ENCODE measurements around the gene SPARC.
"Not testable (repeated sequence)": the region's sequence is repeated elsewhere in the genome, so short reads cannot be mapped to it uniquely, and the experiment has no call there.

SPARC gene

DNA sequence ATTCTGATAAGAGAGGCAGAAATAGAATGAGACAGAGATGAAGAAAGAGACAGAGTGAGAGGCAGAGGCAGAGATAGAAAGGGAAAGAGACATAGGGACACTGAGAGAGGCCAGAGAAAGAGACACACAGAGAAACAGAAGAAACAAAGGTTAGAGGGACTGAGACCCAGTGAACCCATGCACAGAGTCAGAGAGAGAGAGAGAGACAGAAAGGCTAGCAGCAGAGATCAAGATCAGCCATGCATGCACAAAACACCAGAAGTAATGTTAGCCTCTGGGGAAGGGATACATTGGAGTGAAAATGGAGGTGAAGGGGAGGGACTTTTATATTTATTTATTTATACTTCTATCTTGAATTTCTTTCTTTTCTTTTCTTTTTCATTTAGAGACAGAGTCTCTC, 14.1 kb upstream of the SPARC start:
- DNase-seq (ENCODE audit: low read depth), result no peak

DNA sequence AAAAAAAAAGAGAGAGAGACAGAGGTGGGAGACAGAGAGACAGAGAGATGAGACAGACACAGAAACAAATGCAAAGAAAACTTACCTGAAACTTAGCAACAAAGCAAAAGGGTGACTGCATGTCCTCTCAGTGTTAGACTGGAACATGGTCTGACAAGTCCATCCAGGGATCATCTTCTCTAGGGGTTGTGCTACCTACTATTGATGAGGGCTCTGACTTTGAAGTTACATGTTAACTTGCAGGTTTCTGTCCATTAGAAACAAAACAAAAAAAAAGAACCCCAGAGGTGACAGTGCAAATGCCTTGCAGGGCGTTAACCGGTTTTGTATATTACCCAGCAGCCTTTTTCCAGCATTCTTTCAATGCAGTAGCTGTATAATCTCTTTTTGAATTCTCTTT, 13.6 kb upstream of the SPARC start:
- DNase-seq (ENCODE audit: low read depth), result no peak

DNA sequence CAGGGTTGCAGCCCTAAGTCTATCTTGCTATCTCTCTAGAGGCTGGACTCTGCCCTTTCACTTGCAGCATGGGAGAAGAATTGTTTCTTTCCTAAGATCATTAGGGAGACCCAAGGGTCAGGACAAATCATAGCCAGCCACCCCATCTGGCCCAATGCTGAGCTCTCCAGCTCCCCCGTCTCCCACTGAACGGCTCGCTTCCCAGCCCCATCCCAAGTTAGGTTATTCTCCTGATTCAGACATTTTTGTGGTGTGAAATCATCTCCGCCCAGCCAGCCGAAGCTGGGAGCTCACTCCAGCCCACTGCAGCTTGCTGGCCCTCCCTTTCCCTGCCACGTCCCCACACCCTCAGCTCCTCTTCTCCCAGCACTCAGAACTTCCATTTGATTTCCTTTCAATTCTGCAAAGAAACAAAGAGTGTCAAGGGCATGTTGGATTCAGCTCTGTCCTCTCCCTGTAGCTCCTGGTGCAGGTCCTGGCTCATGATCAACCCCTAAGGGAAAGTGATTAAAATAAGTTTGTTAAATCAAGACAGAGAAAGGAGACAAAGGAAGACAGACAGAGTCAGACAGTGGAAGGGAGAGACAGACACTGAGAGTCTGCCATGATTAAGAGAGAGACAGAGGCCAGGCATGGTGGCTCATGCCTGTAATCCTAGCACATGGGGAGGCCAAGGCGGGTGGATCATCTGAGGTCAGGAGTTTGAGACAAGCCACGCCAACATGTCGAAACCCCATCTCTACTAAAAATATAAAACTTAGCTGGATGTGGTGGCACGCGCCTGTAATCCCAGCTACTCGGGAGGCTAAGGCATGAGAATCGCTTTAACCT, 12.6 kb upstream of the SPARC start:
- DNase-seq (ENCODE audit: low read depth), result no peak

DNA sequence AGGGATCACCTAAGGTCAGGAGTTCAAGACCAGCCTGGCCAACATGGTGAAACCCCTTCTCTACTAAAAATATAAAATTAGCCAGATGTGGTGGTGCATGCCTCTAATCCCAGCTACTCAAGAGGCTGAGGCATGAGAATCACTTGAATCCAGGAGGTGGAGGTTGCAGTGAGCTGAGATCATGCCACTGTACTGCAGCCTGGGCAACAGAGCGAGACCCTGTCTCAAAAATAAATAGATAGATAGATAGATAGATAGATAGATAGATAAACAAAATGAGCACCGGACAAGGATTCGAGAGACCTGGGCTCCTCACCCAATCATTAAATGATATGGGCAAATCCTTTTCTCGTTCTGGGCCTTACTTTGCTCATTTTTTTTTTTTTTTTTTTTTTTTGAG, 11.4 kb upstream of the SPARC start:
- not testable (repeated sequence) for DNase-seq (ENCODE audit: low read depth)

DNA sequence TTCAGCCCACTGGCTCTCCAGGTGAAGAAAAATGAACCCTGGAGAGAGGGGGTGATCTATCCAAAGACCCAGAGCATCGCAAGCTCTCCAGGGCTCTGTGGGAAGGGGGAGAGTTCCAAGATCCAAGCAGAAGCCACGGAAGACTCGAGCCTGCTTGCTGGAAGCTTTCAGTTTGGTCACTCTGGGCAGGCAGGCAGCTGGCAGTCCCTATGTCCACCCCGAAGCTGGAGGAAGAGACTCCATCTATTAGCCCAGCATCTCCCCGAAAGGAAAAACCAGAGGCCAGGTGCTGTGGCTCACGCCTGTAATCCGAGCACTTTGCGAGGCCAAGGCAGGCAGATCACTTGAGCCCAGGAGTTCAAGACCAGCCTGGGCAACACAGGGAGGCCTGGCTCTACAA, 10.7 kb upstream of the SPARC start:
- no peak for DNase-seq (ENCODE audit: low read depth)

DNA sequence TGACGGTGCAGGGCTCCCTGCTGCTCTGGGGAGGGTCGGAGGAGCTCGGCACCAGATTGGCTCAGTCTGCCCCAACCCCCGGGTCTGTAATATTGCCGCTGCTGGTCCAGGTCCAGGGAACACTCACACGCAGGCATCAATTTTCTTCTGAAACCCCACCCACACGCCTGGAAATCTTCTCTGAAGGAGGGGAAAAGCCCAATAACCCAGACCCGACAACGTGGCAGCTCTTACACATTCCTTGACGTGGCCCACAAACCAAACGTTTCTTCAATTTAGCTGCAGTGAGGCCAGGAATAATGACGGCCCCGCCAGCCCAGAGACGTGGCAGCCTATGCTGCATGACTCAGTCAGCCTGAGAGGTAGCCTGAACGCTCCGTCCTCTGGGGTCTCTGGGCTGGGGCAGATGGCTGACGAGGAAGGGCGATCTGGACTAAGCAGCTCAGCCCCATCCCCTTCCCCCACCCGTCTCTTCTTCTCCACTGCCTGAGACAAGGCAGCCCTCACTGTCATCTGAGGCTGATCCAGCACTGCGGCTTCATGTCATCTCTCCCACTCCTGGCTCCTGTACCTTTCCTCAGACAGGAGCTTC, 9.9 kb upstream of the SPARC start:
- DNase-seq (ENCODE audit: low read depth), result no peak

DNA sequence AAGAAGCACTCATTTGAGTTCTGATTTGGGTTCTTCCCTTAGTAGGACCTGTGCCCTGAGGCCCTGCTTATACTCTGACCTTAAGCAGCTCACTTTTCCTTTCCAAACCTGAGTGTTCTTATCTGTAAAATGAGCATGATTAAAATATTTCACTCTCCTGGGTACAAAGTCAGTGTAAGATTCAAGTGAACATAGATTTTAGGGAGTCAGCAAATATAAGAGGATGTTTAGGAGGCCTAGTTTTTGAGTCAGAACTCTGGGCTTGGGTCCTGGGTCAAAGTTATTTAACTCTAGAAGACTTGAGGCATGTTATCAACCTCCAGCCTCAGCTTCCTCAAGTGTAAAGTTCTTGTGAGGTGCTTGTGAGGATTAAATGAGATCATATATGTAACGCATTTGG, 8.7 kb upstream of the SPARC start:
- DNase-seq (ENCODE audit: low read depth), result no peak

DNA sequence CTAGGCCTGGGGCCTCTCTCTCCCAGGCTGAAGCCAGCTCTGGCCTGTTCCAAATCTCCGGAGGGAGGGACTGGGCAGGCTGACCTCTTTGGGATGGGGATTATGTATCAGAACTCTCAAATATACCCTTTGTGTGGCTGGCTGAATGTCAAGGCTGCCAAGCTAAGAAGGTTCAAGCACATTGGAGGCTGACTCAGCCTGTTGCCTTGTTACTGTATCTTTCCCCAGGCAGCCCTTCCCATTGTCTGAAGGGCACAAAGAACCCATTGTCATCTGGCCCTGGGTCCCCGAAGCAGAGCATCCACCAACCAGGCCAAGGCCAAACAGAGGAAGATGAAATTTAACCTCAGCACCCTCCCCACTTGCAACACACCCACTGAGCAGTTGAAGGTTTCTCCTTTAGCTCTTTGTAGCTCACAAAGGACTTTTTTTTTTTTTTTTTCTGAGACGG, 7.3 kb upstream of the SPARC start:
- DNase-seq (ENCODE audit: low read depth), result no peak

DNA sequence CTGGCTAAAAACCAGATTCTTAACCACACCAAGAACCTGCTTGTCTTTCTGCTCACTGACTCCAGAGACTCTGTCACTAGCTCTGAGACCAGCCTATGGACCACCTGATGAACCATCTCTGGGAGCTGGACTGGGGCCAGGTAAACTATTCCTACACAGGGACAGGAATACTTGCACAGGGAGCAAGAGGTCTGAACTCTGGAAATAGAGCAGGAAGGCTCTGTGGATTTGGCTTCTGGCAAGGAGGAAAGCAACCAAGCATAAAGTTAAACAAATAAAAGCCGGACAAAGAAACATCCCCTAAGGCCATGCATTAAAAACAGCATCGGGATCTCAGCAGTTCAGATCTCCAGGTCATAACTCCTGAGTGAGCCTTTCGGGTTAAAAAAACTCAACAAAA, 5.6 kb upstream of the SPARC start:
- no peak for DNase-seq (ENCODE audit: low read depth)

DNA sequence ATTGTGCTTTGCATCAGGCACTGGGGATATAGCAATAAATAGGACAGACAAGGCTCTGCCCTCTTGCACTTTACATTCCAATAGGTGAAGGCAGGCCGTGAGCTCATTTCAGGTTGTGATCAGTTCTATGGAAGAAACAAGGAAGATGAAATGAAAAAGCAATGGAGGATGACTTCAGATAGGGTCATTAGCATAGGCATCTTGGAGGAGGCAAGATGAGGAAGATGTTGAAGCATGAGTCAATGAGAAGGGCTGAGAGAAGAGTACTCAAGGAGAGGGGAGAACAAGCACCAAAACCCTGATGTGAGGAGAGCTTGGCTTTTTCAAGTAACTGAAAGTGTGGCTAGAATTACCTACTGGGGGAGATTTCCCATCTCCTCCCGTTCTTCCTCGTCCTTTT, 5.0 kb upstream of the SPARC start:
- no peak for DNase-seq (ENCODE audit: low read depth)

DNA sequence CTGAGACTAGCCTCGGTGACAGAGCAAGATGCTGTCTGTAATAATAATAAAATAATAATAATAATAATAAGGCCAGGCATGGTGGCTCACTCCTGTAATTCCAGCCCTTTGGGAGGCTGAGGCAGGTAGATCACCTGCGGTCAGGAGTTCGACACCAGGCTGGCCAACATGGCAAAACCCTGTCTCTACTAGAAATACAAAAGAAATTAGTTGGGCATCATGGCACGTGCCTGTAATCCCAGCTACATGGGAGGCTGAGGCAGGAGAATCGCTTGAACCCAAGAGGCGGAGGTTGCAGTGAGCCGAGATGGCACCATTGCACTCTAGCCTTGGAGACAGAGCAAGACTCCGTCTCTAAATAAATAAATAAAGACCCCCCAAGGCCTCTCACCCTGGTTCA, 2.9 kb upstream of the SPARC start:
- not testable (repeated sequence) for DNase-seq (ENCODE audit: low read depth)

DNA sequence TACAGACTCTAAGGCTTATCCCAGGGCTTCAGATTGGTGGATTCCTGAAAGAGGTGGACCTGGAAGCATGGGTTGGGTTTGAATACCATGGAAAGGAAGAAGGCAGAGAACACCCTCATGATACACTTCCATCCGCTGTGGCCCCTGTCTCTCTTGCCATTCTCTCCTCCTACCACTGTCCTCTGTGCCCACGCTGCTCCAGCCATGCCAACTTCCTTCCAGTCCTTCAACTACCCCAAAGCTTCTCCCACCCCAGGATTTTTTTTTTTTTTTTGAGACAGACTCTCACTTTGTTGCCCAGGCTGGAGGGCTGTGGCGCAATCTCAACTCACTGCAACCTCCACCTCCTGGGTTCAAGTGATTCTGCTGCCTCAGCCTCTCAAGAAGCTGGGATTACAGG, 1.7 kb upstream of the SPARC start:
- DNase-seq (ENCODE audit: low read depth), result no peak

DNA sequence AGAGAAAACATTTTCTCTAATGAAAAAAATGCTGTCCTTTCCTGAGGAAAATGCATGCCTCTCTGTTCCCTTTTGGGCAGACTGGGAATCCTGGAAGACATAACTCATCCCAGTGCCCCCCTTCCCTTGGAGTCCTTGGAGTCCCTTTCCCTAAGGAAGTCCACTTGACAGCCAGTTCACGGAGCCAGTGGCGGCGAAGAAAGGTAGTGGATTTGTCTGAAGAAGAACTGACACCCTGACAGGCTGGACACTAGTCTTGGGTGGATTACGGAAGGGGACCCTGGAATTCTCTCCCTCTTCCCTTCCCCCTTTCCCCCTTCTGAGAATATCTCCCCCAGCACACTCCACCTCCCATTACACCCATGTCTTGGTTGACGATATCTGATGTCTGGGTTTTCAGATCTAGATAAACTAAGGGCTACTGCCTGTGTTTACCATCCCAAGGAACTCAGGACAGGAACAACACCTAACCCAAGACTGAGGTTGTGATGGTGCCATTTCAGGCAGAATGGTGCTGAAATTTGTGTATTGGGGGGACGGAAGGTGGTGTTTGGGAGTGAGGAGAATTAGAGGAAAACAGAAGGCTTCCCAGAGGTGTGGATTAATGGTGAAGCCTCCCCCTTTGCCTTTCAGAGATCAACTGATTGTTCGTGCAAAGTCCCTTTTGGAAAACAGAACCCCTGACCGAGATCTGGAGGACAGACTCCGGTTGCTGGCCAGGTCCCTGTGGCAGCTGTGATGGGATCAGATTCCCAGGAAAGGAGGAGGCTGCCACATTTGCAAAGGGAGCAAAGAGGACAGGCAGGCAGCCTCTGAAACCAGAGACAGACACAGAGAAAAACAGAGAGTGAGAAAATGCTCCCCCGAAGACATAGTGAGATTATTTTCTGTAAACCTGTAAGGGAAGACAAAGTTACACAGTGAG, 704 bp downstream of the SPARC start:
- DNase-seq (ENCODE audit: low read depth), result no peak

DNA sequence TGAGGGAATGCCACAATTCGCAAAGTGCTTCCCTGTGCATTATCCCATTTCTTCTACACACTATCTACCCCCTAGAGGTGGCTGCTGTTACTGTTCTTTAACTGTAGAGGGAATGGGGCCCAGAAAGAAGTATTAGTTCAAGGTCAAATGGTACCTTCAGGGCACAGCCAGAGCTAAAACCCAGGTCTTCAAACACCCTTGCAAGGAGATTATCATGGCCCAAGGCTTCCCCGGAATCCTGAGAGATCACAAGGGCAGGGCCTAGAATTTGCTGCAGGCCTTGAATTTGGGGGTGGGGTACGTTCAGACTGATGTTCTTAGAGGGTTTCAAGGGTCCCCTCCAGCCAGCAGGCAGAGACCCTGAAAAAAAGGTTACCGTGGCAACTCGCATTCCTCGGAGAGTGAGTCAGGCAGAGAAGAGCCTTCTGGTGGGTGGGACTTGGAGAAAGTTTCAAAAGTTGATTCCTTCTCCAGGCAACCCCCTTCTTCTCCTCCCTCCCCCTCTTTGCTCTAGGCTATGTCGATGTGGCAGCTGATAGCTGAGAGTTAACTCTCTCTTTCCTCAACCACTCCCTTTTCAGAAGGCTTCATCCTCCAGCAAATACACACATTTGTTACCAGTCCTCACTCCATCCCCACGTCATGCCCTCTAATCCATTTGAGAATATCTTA, 1.9 kb downstream of the SPARC start:
- DNase-seq (ENCODE audit: low read depth), result no peak

DNA sequence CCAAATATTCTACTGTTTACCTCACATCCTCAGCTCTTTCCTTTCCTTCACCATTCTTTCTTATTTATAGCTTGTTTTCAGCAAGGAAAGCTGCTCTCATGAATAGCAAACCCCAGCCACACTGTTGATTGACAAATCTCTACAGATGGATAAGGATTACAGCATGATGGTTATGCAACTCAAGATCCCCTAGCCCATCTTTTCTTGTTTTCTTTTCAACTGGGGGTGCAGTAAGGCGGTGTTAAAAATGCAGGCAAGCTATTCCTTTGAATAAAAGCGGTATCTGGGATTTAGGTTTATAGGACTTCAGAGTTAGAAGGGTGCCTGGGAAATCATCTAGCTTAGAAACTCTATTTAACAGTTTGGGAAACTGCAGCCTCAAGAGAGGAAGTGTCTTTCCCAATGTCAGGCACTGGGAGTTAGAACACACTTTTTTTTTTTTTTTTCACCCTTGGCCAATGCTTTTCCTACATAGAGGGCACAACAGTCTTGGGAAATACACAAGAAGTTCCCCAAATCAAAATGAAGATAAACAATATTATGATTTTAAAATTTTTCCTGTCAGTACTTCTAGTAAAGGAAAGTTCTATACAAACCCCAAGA, 2.6 kb downstream of the SPARC start:
- no peak for DNase-seq (ENCODE audit: low read depth)

DNA sequence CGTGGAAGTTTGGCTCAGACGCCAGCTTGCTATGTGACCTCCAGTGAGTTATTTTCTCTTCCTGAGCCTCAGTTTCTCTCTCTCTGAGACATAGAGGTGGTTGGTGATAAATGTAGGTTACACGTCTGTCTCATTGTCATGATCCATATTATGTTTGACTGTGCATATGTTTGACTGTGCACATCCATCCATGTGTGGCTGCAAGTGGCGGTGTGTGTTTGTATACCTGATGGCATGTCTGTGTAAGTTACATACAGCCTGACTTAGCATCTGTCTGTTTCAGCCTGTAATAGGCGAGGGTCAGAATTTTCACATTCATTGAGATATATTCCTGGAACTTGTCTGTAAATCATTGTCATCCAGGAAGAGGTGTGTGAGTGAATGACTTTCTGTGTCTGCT, 3.3 kb downstream of the SPARC start:
- no peak for DNase-seq (ENCODE audit: low read depth)

DNA sequence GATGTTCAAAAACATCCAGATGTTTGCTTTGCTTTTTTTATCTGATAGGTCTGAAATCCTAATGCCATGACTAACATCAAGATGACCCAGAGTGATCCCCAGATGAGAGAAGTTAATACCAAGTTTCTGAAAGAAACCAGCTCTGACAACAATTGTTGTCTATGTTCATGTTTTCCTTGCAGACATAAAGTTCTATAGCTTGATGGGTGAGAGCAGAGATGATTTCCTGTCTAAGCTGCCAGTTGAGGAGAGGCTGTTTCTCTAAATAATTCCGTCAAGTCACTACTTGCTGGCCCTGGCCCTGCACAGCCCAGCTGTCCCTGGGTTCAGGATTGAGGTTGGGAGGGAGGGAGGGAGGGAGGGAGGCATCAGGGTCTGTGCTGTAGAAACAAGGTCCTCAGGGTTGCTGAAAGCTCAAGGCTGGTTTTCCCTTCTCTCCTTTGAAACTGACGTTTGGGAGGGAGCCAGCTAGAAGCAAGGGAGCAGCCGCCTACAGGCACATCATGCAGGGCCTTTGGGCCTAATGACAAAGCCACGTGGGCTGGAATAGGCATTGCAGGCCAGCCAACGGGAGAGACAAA, 3.9 kb downstream of the SPARC start:
- no peak for DNase-seq (ENCODE audit: low read depth)

DNA sequence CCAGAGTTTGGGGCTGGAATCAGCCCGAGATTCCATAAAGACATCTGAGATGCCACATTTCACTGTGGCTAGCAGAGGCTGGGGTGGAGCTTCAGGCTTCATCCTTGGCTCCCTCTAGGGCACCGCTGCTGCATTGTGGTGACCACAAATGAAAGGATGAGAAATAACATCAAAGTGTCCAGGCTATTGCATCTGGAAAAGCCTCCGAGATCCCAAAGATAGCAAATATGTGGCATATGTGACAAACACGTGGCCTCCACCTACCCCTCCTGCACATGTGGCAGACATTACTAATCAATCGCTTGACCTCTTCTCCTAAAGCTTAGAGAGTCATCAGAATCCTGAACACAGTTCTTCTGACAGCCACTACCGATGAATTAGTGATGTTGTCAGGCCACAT, 4.5 kb downstream of the SPARC start:
- DNase-seq (ENCODE audit: low read depth), result no peak

DNA sequence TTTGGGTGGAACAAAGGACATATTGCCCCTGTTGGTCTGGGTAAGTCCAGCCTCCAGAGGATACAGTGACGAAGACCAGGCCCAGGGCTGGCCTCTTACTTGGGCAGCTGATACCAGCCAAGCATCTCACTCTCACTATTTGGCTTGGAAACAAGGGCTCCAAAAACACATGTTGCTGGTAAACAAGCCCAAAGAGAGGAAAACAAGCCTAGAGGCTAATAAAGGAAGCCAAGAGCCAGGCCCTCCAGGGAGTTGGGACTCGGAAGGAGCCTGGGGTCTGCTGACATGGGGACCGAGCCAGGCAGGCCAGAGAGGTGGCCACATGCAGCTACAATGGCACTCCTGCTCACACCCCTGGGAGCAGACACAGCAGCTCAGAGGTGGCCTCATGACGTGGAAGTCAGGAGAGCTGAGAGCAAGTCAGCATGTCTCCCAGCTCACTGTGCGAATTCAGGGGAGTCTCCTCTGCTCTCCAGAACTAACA, 5.7 kb downstream of the SPARC start:
- no peak for DNase-seq (ENCODE audit: low read depth)

DNA sequence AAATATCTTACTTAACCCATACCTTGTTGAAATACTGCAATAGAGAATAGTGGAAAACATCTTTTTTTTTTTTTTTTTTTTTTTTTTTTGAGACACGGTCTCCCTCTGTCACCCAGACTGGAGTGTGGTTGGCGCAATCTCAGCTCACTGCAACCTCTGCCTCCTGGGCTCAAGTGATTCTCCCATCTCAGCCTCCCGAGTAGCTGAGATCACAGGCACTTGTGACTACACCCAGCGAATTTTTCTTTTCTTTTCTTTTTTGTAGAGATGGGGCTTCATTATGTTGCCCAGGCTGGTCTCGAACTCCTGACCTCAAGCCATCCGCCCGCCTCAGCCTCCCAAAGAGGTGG, 6.6 kb downstream of the SPARC start:
- DNase-seq (ENCODE audit: low read depth), result not testable (repeated sequence)

DNA sequence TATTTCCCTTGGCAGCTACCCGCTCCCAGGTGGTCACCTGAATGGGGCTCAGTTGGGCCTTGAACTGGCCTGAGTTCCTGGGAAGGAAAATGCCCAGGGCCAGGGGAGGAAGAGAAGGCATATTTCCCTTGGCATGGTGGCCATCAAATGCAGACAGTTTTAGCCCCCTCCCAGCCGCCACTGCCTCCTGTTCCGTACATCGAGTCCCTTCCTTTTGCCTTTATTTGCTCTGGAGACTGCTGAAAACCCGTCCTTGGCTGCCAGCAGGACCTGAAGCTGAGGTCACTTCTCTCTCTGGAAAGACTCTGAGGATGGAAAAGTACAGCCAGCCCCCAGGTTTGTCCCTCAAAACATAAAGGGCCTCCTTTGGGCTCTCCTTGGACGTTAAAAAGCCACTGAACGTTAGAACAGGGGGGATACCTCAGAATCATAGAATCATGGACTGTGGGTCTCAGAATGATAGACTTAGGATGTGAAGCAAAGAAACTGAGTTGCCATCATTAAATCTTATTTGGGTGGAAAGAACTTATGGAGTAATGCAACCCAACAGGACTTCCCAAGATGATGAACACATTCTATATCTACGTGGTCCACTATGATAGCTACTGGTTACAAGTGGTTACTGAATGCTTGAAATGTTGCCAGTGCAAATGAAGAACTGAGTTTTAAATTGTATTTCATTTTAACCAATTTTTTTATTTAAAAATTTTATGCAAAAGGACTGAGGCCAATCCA, 7.1 kb downstream of the SPARC start:
- DNase-seq (ENCODE audit: low read depth), result no peak

Measured in activated T-cell treated with anti-CD3 and anti-CD28 coated beads for 48 hours (primary cell).